ENCODE measurements around the gene SLC7A9. TPM values are rescaled to one million over a fixed set of nuclear protein-coding genes. Genes with fewer than 3 reads are reported as not detected.
"Not testable (repeated sequence)": the region's sequence is repeated elsewhere in the genome, so short reads cannot be mapped to it uniquely, and the experiment has no call there.

Gene SLC7A9
- total RNA-seq, 1 donor from 2014 or later, result 0.78 TPM

- no peak for TF ChIP-seq CTCF (IDR thresholded peaks at IDR 0.05)
- Mint-ChIP-seq H3K9me3 (ENCODE audit: unreplicated experiment) (no peaks in the 10 kb centered on the region), H3K4me3 (ENCODE audit: unreplicated experiment) (no peak overlapping the region), H3K27me3 (ENCODE audit: unreplicated experiment) (no peaks in the 10 kb centered on the region), H3K27ac (ENCODE audit: unreplicated experiment) (no peak overlapping the region), H3K4me1 (ENCODE audit: unreplicated experiment) (no peaks in the 10 kb centered on the region), H3K36me3 (ENCODE audit: unreplicated experiment) (no peaks in the 10 kb centered on the region)
- no peak for DNase-seq (ENCODE audit: extremely low spot score, unreplicated experiment)
Observed at GRCh38 chr19:32858559-32858958, 11.0 kb downstream of the SLC7A9 start.

- Mint-ChIP-seq H3K36me3 (ENCODE audit: unreplicated experiment) (no peaks in the 10 kb centered on the region), H3K27ac (ENCODE audit: unreplicated experiment) (no peak overlapping the region), H3K4me1 (ENCODE audit: unreplicated experiment) (no peaks in the 10 kb centered on the region), H3K27me3 (ENCODE audit: unreplicated experiment) (no peaks in the 10 kb centered on the region), H3K4me3 (ENCODE audit: unreplicated experiment) (no peak overlapping the region), H3K9me3 (ENCODE audit: unreplicated experiment) (no peaks in the 10 kb centered on the region)
- TF ChIP-seq CTCF (IDR thresholded peaks at IDR 0.05), result no peak
- no peak for DNase-seq (ENCODE audit: extremely low spot score, unreplicated experiment)
Observed at GRCh38 chr19:32858155-32858554, 11.4 kb downstream of the SLC7A9 start.

- Mint-ChIP-seq H3K36me3 (ENCODE audit: unreplicated experiment) (no peaks in the 10 kb centered on the region), H3K4me1 (ENCODE audit: unreplicated experiment) (no peaks in the 10 kb centered on the region), H3K27ac (ENCODE audit: unreplicated experiment) (no peak overlapping the region), H3K9me3 (ENCODE audit: unreplicated experiment) (no peaks in the 10 kb centered on the region), H3K27me3 (ENCODE audit: unreplicated experiment) (no peaks in the 10 kb centered on the region), H3K4me3 (ENCODE audit: unreplicated experiment) (no peak overlapping the region)
- TF ChIP-seq CTCF (IDR thresholded peaks at IDR 0.05), result no peak
- no peak for DNase-seq (ENCODE audit: extremely low spot score, unreplicated experiment)
Observed at GRCh38 chr19:32857584-32857983, 12.0 kb downstream of the SLC7A9 start.

- not testable (repeated sequence) for H3K9me3 Mint-ChIP-seq (ENCODE audit: unreplicated experiment); H3K27me3 Mint-ChIP-seq (ENCODE audit: unreplicated experiment); H3K27ac Mint-ChIP-seq (ENCODE audit: unreplicated experiment); DNase-seq (ENCODE audit: extremely low spot score, unreplicated experiment); H3K4me1 Mint-ChIP-seq (ENCODE audit: unreplicated experiment); H3K4me3 Mint-ChIP-seq (ENCODE audit: unreplicated experiment); H3K36me3 Mint-ChIP-seq (ENCODE audit: unreplicated experiment)
Observed at GRCh38 chr19:32856818-32857217, 12.7 kb downstream of the SLC7A9 start.

GRCh38 chr19:32852216-32852615, 17.4 kb downstream of the SLC7A9 start:
- no peaks in the 10 kb centered on the region for H3K9me3 Mint-ChIP-seq (ENCODE audit: unreplicated experiment)
- H3K36me3 Mint-ChIP-seq (ENCODE audit: unreplicated experiment), result no peaks in the 10 kb centered on the region
- DNase-seq (ENCODE audit: extremely low spot score, unreplicated experiment), result no peak
- H3K27me3 Mint-ChIP-seq (ENCODE audit: unreplicated experiment), result no peaks in the 10 kb centered on the region
- no peaks in the 10 kb centered on the region for H3K4me1 Mint-ChIP-seq (ENCODE audit: unreplicated experiment)
- no peak for TF ChIP-seq CTCF (IDR thresholded peaks at IDR 0.05)
- no peak overlapping the region for H3K27ac Mint-ChIP-seq (ENCODE audit: unreplicated experiment)
- H3K4me3 Mint-ChIP-seq (ENCODE audit: unreplicated experiment), result no peak overlapping the region

- H3K27ac Mint-ChIP-seq (ENCODE audit: unreplicated experiment); H3K4me1 Mint-ChIP-seq (ENCODE audit: unreplicated experiment); H3K4me3 Mint-ChIP-seq (ENCODE audit: unreplicated experiment); H3K36me3 Mint-ChIP-seq (ENCODE audit: unreplicated experiment); H3K27me3 Mint-ChIP-seq (ENCODE audit: unreplicated experiment); H3K9me3 Mint-ChIP-seq (ENCODE audit: unreplicated experiment); DNase-seq (ENCODE audit: extremely low spot score, unreplicated experiment): not testable (repeated sequence)
Observed at GRCh38 chr19:32848035-32848434, 21.5 kb downstream of the SLC7A9 start.
